Esophagus squamous epithelium (tissue), 5 donors: ENCODE measurements around the gene TRPC6. TPM values are rescaled to one million over a fixed set of nuclear protein-coding genes. Genes with fewer than 3 reads are reported as not detected.

Experiments
- DNase-seq: peaks from one replicate; lab custom pipeline; 2025; lab: John Stamatoyannopoulos, UW
- H3K27ac ChIP-seq, 4 donors: fragments of 200-600 bp; sonication (generic); one replicate each; pipeline ENCODE4 v1.5.1; 2016 to 2019; ENCODE audit warnings: mild to moderate bottlenecking in 1 of 4
- H3K27me3 ChIP-seq, 4 donors: fragments of 200-600 bp; sonication (generic); 1 replicate in 3 of 4; 2 replicates in 1 of 4; pipeline versions ENCODE4 v1.5.1 to v1.6.0; 2017 to 2021; ENCODE audit warnings: antibody characterized with exemption in 1 of 4
- H3K36me3 ChIP-seq, 3 donors: fragments of 200-600 bp; sonication (generic); one replicate each; pipeline ENCODE4 v1.5.1; 2016 to 2019
- H3K4me1 ChIP-seq, 3 donors: fragments of 200-600 bp; sonication (generic); one replicate each; pipeline ENCODE4 v1.5.1; 2017 to 2019
- H3K4me3 ChIP-seq, 4 donors: fragments of 200-600 bp; sonication (generic); 1 replicate in 3 of 4; 2 replicates in 1 of 4; pipeline ENCODE4 v1.5.1; 2016 to 2019; ENCODE audit warnings: mild to moderate bottlenecking in 2 of 4, moderate library complexity in 1 of 4
- H3K9me3 ChIP-seq, 3 donors: fragments of 200-600 bp; sonication (generic); one replicate each; pipeline ENCODE4 v1.5.1; 2016 to 2019
- CTCF ChIP-seq, 6 experiments: fragments of 450-650 bp in 4 of 6; fragments of 200-600 bp in 2 of 6; sonication (generic) in 2 of 6; IDR thresholded peaks; one replicate each; pipeline ENCODE4 v1.5.1; 2016 to 2019; ENCODE audit warnings: antibody characterized with exemption in 6 of 6, mild to moderate bottlenecking in 4 of 6, moderate library complexity in 4 of 6
- POLR2A ChIP-seq, 4 donors: fragments of 450-650 bp; IDR thresholded peaks; one replicate each; pipeline ENCODE4 v1.6.1; 2017; ENCODE audit warnings: antibody characterized with exemption in 4 of 4, mild to moderate bottlenecking in 4 of 4, moderate library complexity in 3 of 4
- WGBS, 2 donors: methylation state at CpG; one replicate each; pipeline ENCODE4 v1.1.5; 2018; 5-methylcytosine and 5-hydroxymethylcytosine counted together
- intact Hi-C: fragments of 100-400 bp; cut with DNase I; formaldehyde crosslinking; loops from one replicate; pipeline ENCODE4 v1.15.0; 2022
- total RNA-seq, 4 donors: library from RNA; depleted of rRNA; stranded (reverse); fragments of >200 nt; gene quantifications; one replicate each; pipeline ENCODE4 v1.1.0, GENCODE V29; 2016
- donor health status: DM: yes; HTN: yes; CAD: no.

TRPC6 gene
- total RNA-seq = 10 to 100 TPM in 1 of 4 donors, 1 to 10 TPM in 3; 1.2 to 15.4 (median 1.6) TPM

GRCh38 chr11:101583251-101584128, at the start of gene TRPC6:
TRPC6 (minus strand) TSS chr11:101584007; CDS start chr11:101583503, 504 bp downstream.
- Histone ChIP-seq H3K9me3 (no peaks in the 10 kb centered on the region), H3K4me3 (peak within 1 kb of the TSS; percentile 50 to 78 (median 59)), H3K27ac (peak within 1 kb of the TSS; percentile 74 to 87 (median 82)), H3K36me3 (no peaks in the 10 kb centered on the region), H3K27me3 (peaks cover 0 to 40% (median 0%) of the 10 kb centered on the region in 4 donors), H3K4me1 (peaks cover 0 to 22% (median 8%) of the 10 kb centered on the region in 3 donors)
- no peak for TF ChIP-seq CTCF (IDR thresholded peaks at IDR 0.05)
- TF ChIP-seq POLR2A (IDR thresholded peaks at IDR 0.05) = peak in 2 of 4 donors; percentile 16 to 39
- WGBS, 2 donors = 4 to 12% methylated on average over 24 to 27 of the region's 74 CpGs
- no peak for DNase-seq
- intact Hi-C loops = no loop called here

- H3K27me3 ChIP-seq = no peaks in the 10 kb centered on the region
- DNase-seq = no peak
- TF ChIP-seq CTCF (IDR thresholded peaks at IDR 0.05) (no peak), POLR2A (IDR thresholded peaks at IDR 0.05) (no peak)
- H3K4me1 ChIP-seq = no peaks in the 10 kb centered on the region
- no peaks in the 10 kb centered on the region for H3K36me3 ChIP-seq
- H3K4me3 ChIP-seq = no peak overlapping the region
- intact Hi-C loops = no loop called here
- no peaks in the 10 kb centered on the region for H3K9me3 ChIP-seq
- WGBS, 2 donors = 49 to 60% methylated on average over 3 of the region's 3 CpGs
- H3K27ac ChIP-seq = no peak overlapping the region
These were observed 36.2 kb upstream of the TRPC6 start for GRCh38 chr11:101620026-101620425.

- H3K4me3 ChIP-seq = no peak overlapping the region
- H3K27me3 ChIP-seq = no peaks in the 10 kb centered on the region
- intact Hi-C loops = no loop called here
- 45 to 49% methylated on average over 2 of the region's 2 CpGs for whole genome bisulfite sequencing, 2 donors
- no peak for DNase-seq
- no peak overlapping the region for H3K27ac ChIP-seq
- H3K36me3 ChIP-seq = no peaks in the 10 kb centered on the region
- no peaks in the 10 kb centered on the region for H3K9me3 ChIP-seq
- no peak for TF ChIP-seq POLR2A (IDR thresholded peaks at IDR 0.05)
- no peak for TF ChIP-seq CTCF (IDR thresholded peaks at IDR 0.05)
- H3K4me1 ChIP-seq = no peaks in the 10 kb centered on the region
These were observed 34.9 kb upstream of the TRPC6 start for GRCh38 chr11:101618709-101619108.

GRCh38 chr11:101617735-101618332, 34.0 kb upstream of the TRPC6 start:
- no peak overlapping the region for H3K4me3 ChIP-seq
- WGBS, 2 donors = 23 to 28% methylated on average over 4 to 6 of the region's 6 CpGs
- H3K27ac ChIP-seq = no peak overlapping the region
- H3K27me3 ChIP-seq = no peaks in the 10 kb centered on the region
- intact Hi-C loops = no loop called here
- no peaks in the 10 kb centered on the region for H3K4me1 ChIP-seq
- TF ChIP-seq POLR2A (IDR thresholded peaks at IDR 0.05) (no peak), CTCF (IDR thresholded peaks at IDR 0.05) (no peak)
- no peaks in the 10 kb centered on the region for H3K9me3 ChIP-seq
- H3K36me3 ChIP-seq = no peaks in the 10 kb centered on the region
- no peak for DNase-seq

GRCh38 chr11:101612481-101612880, 28.7 kb upstream of the TRPC6 start:
- no peak overlapping the region for H3K27ac ChIP-seq
- H3K4me1 ChIP-seq = no peaks in the 10 kb centered on the region
- 69 to 73% methylated on average over 1 of the region's 1 CpG for WGBS, 2 donors
- no peak overlapping the region for H3K4me3 ChIP-seq
- H3K27me3 ChIP-seq = no peaks in the 10 kb centered on the region
- DNase-seq = no peak
- intact Hi-C loops = no loop called here
- TF ChIP-seq POLR2A (IDR thresholded peaks at IDR 0.05) (no peak), CTCF (IDR thresholded peaks at IDR 0.05) (no peak)
- no peaks in the 10 kb centered on the region for H3K9me3 ChIP-seq
- no peaks in the 10 kb centered on the region for H3K36me3 ChIP-seq
